GM12878 (cell line): ENCODE data around the gene GIMAP8. TPM values are rescaled to one million over a fixed set of nuclear protein-coding genes. Genes with fewer than 3 reads are reported as not detected.

Source experiments
- CHD1 ChIP-seq: IDR thresholded peaks from 2 replicates; pipeline ENCODE4 v1.6.1; 2012; ENCODE audit warnings: low read depth, low read length, improper control_type of control experiment
- DPF2 ChIP-seq: fragments of 450-650 bp; IDR thresholded peaks from 2 replicates; pipeline ENCODE4 v1.6.1; 2017; ENCODE audit warnings: mild to moderate bottlenecking
- EP300 ChIP-seq, 2 experiments: fragments of 150-350 bp in 1 of 2; IDR thresholded peaks; 2 replicates each; pipeline ENCODE4 v1.6.1; 2011 to 2012; ENCODE audit warnings: low read depth in 2 of 2, low read length in 2 of 2, borderline replicate concordance in 1 of 2, improper control_type of control experiment in 1 of 2, inconsistent platforms in 1 of 2; ENCODE audit not compliant: control insufficient read depth in 1 of 2
- EZH2 ChIP-seq: IDR thresholded peaks from 2 replicates; pipeline ENCODE4 v1.6.1; 2012; ENCODE audit warnings: low read depth, mild to moderate bottlenecking, control low read depth, inconsistent platforms, low read length, borderline replicate concordance; ENCODE audit not compliant: control insufficient read depth
- FOXK2 ChIP-seq: fragments of 450-650 bp; IDR thresholded peaks from 2 replicates; pipeline ENCODE4 v1.6.1; 2017; ENCODE audit warnings: mild to moderate bottlenecking, moderate library complexity
- IKZF2 ChIP-seq, 2 experiments: fragments of 450-650 bp; IDR thresholded peaks; 2 replicates each; pipeline ENCODE4 v1.6.1; 2017; ENCODE audit warnings: mild to moderate bottlenecking in 2 of 2, moderate library complexity in 2 of 2
- MEF2B ChIP-seq: fragments of 450-650 bp; IDR thresholded peaks from 2 replicates; pipeline ENCODE4 v1.6.1; 2018; ENCODE audit warnings: mild to moderate bottlenecking, moderate library complexity; ENCODE audit not compliant: partially characterized antibody, poor library complexity, severe bottlenecking
- NFXL1 ChIP-seq: fragments of 450-650 bp; IDR thresholded peaks from 2 replicates; pipeline ENCODE4 v1.6.1; 2017; ENCODE audit warnings: antibody characterized with exemption, mild to moderate bottlenecking, borderline replicate concordance
- TARDBP ChIP-seq: IDR thresholded peaks from 2 replicates; pipeline ENCODE4 v1.6.1; 2016; ENCODE audit warnings: borderline replicate concordance
- TBL1XR1 ChIP-seq: IDR thresholded peaks from 2 replicates; pipeline ENCODE4 v1.6.1; 2012; ENCODE audit warnings: low read depth, low read length, improper control_type of control experiment
- USF1 ChIP-seq: IDR thresholded peaks from 2 replicates; pipeline ENCODE4 v1.6.1; 2011; ENCODE audit warnings: borderline replicate concordance, low read depth, mild to moderate bottlenecking, moderate library complexity, mixed read lengths, low read length; ENCODE audit not compliant: insufficient read depth; ENCODE audit errors: extremely low read length
- ZNF217 ChIP-seq: fragments of 450-650 bp; IDR thresholded peaks from 2 replicates; pipeline ENCODE4 v1.6.1; 2017; ENCODE audit warnings: antibody characterized with exemption, mild to moderate bottlenecking
- ZNF592 ChIP-seq: fragments of 450-650 bp; IDR thresholded peaks from 2 replicates; pipeline ENCODE4 v1.6.1; 2017; ENCODE audit warnings: mild to moderate bottlenecking, moderate library complexity
- polyA plus RNA-seq, 11 experiments: library from polyadenylated mRNA; depleted of rRNA in 4 of 11; unstranded in 6 of 11; stranded (reverse) in 5 of 11; fragments of >200 nt; fragmentation: Nextera tagmentation in 4 of 11; fragmentation: Illumina TruSeq in 1 of 11; extraction: Ambion mirVana in 4 of 11; extraction: Trizol in 1 of 11; gene quantifications; 1 replicate in 1 of 11; 2 replicates in 10 of 11; pipeline versions ENCODE4 v1.2.1 to v1.2.3, GENCODE V29; 2011 to 2016; ENCODE audit warnings: inconsistent platforms in 2 of 11, missing spikeins in 2 of 11, low read depth in 1 of 11
- total RNA-seq, 4 experiments: library from RNA; depleted of rRNA in 3 of 4; stranded (reverse); fragments of >200 nt in 3 of 4; fragmentation: Illumina TruSeq in 1 of 4; extraction: Trizol in 1 of 4; gene quantifications; 2 replicates each; pipeline versions ENCODE4 v1.2.1 to v1.2.3, GENCODE V29; 2013 to 2021

Gene GIMAP8
- total and polyA plus RNA-seq, 10 of the 15 experiments (the other 5 are each of a cell fraction or from before 2014, with no cell fraction given), result 0.66 to 9.7 (median 4.7) TPM

- no peak for TF ChIP-seq CHD1
- TF ChIP-seq EP300 (IDR thresholded peaks at IDR 0.05; ENCODE audit: borderline replicate concordance in 1 of 2, control insufficient read depth in 1 of 2, low read depth in 2 of 2, low read length in 2 of 2), result peak; percentile 82 to 89
- peak; percentile 63 for TF ChIP-seq USF1
- no peak for TF ChIP-seq EZH2
- no peak for TF ChIP-seq TARDBP
- TF ChIP-seq NFXL1, result no peak
- peak; percentile 97 for TF ChIP-seq DPF2
- peak; percentile 89 to 92 for TF ChIP-seq IKZF2 (IDR thresholded peaks at IDR 0.05)
- 0 out of 2 replicates have a peak, but pooled peaks have one; percentile 3 for TF ChIP-seq ZNF592
- TF ChIP-seq MEF2B, result peak; percentile 75
- peak; percentile 79 for TF ChIP-seq ZNF217
- peak; percentile 77 for TF ChIP-seq TBL1XR1
- TF ChIP-seq FOXK2, result no peak
Observed at GRCh38 chr7:150435390-150436073, 14.9 kb upstream of the GIMAP8 start (continued).
